Esophagus mucosa (tissue), 1 donor: ENCODE measurements around the gene SMAD5. TPM values are rescaled to one million over a fixed set of nuclear protein-coding genes. Genes with fewer than 3 reads are reported as not detected.

Experiments
- ATAC-seq: fragments of 200-7000 bp; cut with Tn5 transposase; one replicate; pipeline ENCODE4 v1.9.1; 2020
- total RNA-seq: library from RNA; stranded (reverse); gene quantifications from one replicate; pipeline ENCODE4 v1.2.4, GENCODE V29; 2023
- donor health status: DM: yes; HTN: yes; CAD: no.

Gene SMAD5
- total RNA-seq, 1 donor from 2014 or later, result 46.8 TPM

GRCh38 chr5:136115183-136115865 lies 17.3 kb upstream of the SMAD5 start:
- peak; percentile 67 for ATAC-seq

DNA sequence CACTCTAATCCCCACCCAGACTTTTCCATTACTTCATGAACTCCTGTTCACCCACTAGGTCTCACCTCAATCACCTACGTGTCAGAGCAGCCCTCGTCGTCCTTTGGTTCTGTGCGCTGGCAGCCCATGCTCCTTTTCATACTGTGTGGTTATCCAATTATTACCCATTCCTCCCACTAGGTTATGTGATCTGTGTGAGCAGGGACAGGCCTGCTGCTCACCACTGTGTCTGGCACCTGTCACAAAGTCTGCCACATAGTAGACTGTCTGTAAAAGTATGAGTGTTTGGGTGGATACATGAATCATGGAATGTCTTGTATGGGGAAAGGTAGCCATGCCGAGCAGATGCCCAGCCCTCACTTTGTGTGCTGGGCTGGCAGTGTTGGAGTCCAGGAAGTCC lies 12.1 kb upstream of the SMAD5 start:
- ATAC-seq, result peak; percentile 50

DNA sequence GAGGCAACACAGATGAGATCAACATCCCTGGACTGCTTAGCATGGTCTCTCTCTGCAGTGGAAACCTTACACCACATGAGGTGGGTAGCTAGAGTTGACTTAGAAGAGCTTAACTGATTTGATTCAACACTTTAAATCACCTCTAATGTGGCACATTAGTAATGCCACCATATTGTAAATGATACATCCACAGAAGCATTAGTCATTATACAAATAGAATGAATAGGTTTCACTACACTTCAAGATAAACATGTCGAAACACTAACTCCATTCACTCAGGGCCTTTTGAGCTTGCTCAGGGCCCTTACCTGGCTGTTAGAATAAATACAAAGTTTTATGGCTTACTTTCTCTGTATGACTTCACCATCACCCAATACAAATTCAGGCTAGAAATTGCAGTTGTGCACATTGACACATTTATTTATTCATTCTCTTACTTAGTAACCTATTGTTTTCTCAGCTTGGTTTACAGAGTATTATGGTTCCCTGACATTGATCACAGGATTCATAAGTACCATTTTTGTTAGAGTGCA lies 9.3 kb upstream of the SMAD5 start:
- ATAC-seq, result peak; percentile 95

GRCh38 chr5:136127560-136127959 lies 5.1 kb upstream of the SMAD5 start:
- no peak for ATAC-seq

GRCh38 chr5:136128481-136128880 lies 4.2 kb upstream of the SMAD5 start:
- no peak for ATAC-seq

DNA sequence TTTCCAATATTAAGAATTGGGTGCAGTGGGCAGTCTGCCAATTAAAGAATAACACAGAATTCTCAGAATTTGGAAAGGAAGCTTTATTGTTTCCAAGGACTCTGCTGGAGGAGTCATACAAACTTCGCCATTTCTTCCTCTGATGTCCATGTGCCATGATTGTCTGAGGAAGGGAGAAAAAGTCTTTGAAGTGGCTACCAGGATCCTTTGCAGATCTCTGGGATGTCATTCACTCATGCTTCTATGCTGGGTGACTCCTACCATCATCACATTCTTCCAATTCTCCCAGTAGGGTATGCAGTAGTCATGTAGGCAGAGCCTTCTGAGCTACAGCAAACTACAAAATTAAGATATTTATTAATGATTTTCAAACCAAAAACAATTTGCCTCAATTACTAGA lies 3.2 kb upstream of the SMAD5 start:
- no peak for ATAC-seq

DNA sequence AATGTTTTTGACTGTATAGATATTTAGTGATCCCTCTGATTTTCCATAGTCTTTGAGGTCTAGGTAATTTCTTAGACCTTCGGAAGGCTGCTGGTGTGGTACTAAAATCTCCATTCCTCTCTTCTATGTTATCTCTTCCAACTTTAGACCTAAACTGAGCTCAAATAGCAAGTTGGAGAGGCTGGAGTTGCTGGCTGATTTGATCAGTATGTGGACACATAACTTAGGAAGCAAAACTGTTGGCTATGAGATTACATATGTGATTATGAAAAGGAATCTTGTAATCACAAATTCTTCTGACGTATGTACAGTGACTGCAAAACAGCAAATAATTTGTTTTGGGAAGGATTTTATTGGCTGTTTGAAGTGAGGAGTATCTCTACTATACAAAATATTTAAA lies 2.1 kb upstream of the SMAD5 start:
- ATAC-seq, result no peak

GRCh38 chr5:136132087-136132486 lies 558 bp upstream of the SMAD5 start:
- ATAC-seq, result peak; percentile 12

GRCh38 chr5:136133222-136133921 lies 727 bp downstream of the SMAD5 start:
- peak; percentile 34 for ATAC-seq

DNA sequence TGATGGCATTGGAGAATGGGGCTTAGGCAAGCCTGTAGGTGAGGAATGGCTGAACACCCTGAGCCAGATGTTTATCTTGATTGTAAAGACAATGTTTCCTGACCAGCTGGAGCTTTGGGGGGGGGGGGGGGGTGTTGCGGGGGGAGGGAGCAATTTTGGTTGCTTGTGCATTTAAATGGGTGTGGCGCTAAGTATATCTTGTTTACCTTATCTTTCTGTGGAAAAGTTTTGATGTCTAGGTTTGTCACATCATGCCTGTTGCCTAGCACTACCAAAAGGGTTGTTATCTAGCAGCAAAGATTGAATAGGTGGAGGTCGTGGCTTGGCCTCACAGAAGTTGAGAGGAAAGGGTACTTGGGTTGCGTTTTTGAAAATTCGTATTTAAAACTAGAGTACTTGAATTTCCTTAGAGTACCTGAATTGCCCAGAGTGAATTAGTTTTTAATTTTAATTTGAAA lies 1.3 kb downstream of the SMAD5 start:
- ATAC-seq, result no peak

DNA sequence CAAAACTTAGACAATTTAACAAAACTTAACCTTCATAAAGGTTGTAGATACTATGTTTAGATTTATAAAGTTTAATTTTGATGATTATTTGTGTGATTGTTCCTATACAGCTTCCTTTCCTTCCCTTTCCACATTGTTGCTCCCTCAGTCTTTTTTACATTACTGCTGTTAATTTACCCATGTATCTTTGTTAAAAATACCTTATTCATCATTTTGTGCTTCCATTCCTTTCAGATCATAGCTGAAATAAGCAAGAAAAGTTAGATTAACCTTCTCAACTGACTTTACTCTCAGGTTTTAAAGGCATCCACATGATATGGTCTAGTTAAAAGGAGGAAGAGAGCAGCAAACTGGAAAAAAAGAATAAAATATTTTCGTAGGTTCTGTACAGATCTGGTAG lies 2.0 kb downstream of the SMAD5 start:
- ATAC-seq, result no peak

- no peak for ATAC-seq
These were observed 2.9 kb downstream of the SMAD5 start for GRCh38 chr5:136135536-136135935.

- ATAC-seq, result peak; percentile 70
These were observed 5.0 kb downstream of the SMAD5 start for GRCh38 chr5:136137497-136138220.

DNA sequence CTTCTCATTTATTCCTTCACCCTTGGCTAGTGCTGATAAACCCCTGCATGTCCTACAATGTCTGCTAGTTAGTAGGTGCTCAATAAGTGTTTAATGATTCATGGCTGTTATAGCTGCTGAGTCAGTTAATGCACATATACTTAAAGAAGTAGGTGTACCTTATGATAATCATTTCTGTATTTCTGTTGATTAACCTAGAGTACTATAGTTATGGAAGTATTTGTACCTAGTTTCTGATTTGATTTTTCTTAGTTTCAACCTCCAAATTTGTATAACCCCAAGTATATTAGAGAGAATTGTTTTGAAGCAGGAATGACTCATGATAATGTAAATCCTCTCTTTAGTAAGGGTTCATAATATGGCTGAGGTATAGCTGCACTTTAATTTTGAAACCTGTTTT lies 8.9 kb downstream of the SMAD5 start:
- ATAC-seq, result no peak

DNA sequence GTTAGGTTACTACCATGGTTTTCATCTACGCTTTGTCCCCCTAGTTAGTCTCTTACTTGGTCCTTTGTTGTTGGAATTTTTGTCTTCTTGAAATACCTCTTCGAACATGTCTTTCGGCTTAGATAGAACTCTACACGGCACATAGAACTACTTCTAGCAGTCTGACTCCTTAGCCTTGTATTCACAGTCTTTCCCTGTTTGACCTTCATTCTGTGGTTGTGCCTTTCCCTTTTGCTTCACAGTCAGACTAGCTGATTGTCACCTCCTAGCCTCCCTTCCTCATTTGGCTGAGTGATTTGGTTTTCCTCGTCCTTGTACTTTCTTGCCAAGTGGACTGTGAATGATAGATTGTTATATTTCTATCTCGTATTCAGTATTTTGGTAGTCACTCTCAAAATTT lies 10.7 kb downstream of the SMAD5 start:
- no peak for ATAC-seq

DNA sequence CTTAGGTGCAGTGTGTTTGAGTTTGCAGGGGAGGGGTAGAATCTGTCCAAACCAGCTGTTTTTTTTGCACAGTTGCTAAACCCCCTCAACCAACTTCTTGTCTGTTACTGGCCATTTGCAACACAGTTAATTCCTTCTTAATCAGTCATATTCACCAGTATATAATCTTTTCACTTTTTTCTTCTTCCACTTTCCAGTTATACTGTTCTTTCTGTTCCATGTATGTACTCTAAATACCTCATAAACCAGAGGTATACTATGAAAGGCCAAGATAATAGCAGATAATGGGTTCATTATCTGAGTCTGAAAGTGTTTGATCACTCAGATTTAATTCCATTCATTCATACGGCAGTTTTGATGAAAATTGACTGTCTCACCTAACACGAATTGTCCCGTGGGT lies 11.1 kb downstream of the SMAD5 start:
- no peak for ATAC-seq

- ATAC-seq, result no peak
These were observed 12.4 kb downstream of the SMAD5 start for GRCh38 chr5:136145030-136145429.

DNA sequence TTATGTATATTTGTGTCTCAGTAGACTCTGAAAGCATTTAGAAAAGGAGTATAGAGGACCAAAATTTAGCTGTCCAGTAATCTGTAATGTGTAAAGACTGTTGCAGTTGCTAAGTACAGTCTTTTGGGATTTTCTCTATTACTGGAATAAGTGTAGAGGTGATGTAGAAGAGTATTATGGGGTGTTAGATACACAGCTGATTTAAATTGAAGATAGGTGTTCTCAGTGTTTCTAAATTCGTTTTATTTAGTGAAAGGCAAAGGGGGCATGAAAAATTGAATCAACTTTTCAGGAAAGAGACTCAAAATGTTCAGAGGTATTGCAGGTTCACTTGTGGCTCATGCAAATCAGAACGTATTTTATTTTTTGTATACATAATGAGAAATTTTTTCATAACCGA lies 13.6 kb downstream of the SMAD5 start:
- no peak for ATAC-seq

DNA sequence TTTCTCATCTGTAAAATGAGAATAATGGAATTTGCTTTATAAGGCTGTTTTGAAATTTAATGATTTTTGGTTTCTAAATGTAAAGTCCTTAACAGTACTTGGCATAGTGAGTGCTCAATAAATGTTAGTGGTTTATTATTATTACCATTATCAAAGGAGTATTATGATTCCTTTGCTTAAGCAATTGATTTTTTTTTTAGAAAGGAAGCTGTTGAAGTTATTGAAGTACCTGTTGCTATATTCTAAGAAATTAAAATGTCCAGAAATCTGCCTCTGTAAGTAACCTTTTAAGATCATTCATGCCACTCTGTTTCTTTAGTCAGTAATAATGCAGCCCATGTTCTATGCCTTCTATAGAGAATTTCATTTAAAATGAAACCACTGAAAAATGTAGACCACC lies 15.0 kb downstream of the SMAD5 start:
- ATAC-seq, result no peak

- no peak for ATAC-seq
These were observed 17.2 kb downstream of the SMAD5 start for GRCh38 chr5:136149891-136150290.

DNA sequence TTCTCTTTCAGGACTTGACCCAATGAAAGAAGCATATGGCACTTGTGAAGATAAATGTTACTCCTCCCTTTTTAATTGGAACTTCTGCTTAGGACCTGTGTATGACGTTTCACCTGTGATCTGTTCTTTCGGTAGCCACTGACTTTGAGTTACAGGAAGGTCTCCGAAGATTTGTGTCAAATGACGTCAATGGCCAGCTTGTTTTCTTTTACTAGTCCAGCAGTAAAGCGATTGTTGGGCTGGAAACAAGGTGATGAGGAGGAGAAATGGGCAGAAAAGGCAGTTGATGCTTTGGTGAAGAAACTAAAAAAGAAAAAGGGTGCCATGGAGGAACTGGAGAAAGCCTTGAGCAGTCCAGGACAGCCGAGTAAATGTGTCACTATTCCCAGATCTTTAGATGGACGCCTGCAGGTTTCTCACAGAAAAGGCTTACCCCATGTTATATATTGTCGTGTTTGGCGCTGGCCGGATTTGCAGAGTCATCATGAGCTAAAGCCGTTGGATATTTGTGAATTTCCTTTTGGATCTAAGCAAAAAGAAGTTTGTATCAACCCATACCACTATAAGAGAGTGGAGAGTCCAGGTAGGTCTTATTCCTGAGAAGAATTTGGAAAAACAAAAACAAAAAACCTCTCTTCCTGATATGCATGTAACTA lies 21.1 kb downstream of the SMAD5 start:
- no peak for ATAC-seq

GRCh38 chr5:136155078-136155477 lies 22.4 kb downstream of the SMAD5 start:
- no peak for ATAC-seq

GRCh38 chr5:136155761-136156160 lies 23.1 kb downstream of the SMAD5 start:
- ATAC-seq, result peak; percentile 77
